CD4-positive, CD25-positive, alpha-beta regulatory T cell (primary cell): ENCODE data around the gene KRT1. TPM values are rescaled to one million over a fixed set of nuclear protein-coding genes. Genes with fewer than 3 reads are reported as not detected.

Experiments
- ATAC-seq, 2 donors: fragments of 150-1000 bp; cut with Tn5 transposase; one replicate each; pipeline ENCODE4 v1.10.0; 2021; ENCODE audit warnings: low read depth in 2 of 2, moderate number of reproducible peaks in 2 of 2, moderate library complexity in 1 of 2
- DNase-seq, 3 donors: peaks; one replicate each; pipeline versions ENCODE4 v3.0.0 to v3.0.0-alpha.2; 2012 to 2022; ENCODE audit warnings: mixed read lengths in 1 of 3
- H3K27ac ChIP-seq: one replicate; pipeline ENCODE4 v1.7.0; 2013; ENCODE audit warnings: mild to moderate bottlenecking, low read length; ENCODE audit not compliant: insufficient read depth, poor library complexity, severe bottlenecking
- H3K27me3 ChIP-seq: one replicate; pipeline ENCODE4 v1.7.0; 2013; ENCODE audit warnings: low read length; ENCODE audit not compliant: control insufficient read depth, insufficient read depth
- H3K36me3 ChIP-seq: one replicate; pipeline ENCODE4 v1.7.0; 2013; ENCODE audit warnings: mild to moderate bottlenecking, low read length, moderate library complexity; ENCODE audit not compliant: control insufficient read depth, insufficient read depth
- H3K4me1 ChIP-seq: 2 replicates; pipeline ENCODE4 v1.7.0; 2013; ENCODE audit warnings: mild to moderate bottlenecking, low read length; ENCODE audit not compliant: insufficient read depth, control insufficient read depth, poor library complexity, severe bottlenecking
- H3K4me3 ChIP-seq: one replicate; pipeline ENCODE4 v1.7.0; 2013; ENCODE audit warnings: low read depth, mild to moderate bottlenecking, low read length, moderate library complexity
- H3K9me3 ChIP-seq, 2 experiments: 1 replicate in 1 of 2; 2 replicates in 1 of 2; pipeline ENCODE4 v1.7.0; 2013; ENCODE audit warnings: low read length in 2 of 2, mild to moderate bottlenecking in 1 of 2, moderate library complexity in 1 of 2; ENCODE audit not compliant: control insufficient read depth in 2 of 2
- H3K27ac Mint-ChIP-seq, 3 donors: one replicate each; pipeline ENCODE4 v1.8.0; 2020 to 2022; ENCODE audit warnings: mild to moderate bottlenecking in 3 of 3, mixed read lengths in 3 of 3, moderate library complexity in 2 of 3
- H3K27me3 Mint-ChIP-seq: one replicate; pipeline ENCODE4 v1.8.0; 2022; ENCODE audit warnings: mild to moderate bottlenecking, mixed read lengths
- H3K36me3 Mint-ChIP-seq: one replicate; pipeline ENCODE4 v1.8.0; 2020; ENCODE audit warnings: mixed read lengths
- H3K4me1 Mint-ChIP-seq, 4 donors: one replicate each; pipeline ENCODE4 v1.8.0; 2020 to 2022; ENCODE audit warnings: mixed read lengths in 4 of 4, mild to moderate bottlenecking in 1 of 4
- H3K4me3 Mint-ChIP-seq, 4 donors: one replicate each; pipeline ENCODE4 v1.8.0; 2020 to 2022; ENCODE audit warnings: mild to moderate bottlenecking in 4 of 4, mixed read lengths in 4 of 4, moderate library complexity in 3 of 4
- H3K9me3 Mint-ChIP-seq, 7 donors: one replicate each; pipeline ENCODE4 v1.8.0; 2020 to 2022; ENCODE audit warnings: mixed read lengths in 7 of 7, mild to moderate bottlenecking in 3 of 7, moderate library complexity in 2 of 7
- polyA plus RNA-seq, 4 donors: library from polyadenylated mRNA; unstranded; fragments of 300-500 nt; fragmentation: Illumina TruSeq; gene quantifications; one replicate each; pipeline ENCODE4 v1.2.3, GENCODE V29; 2021
- total RNA-seq: library from RNA; stranded (reverse); gene quantifications from one replicate; pipeline ENCODE4 v1.2.3, GENCODE V29; 2022

The KRT1 gene
- total RNA-seq (9.9 TPM), polyA plus RNA-seq (1 to 10 TPM in 3 of 4 donors, not detected in 1; 3.3 to 7.8 (median 3.7) TPM)

- H3K9me3 ChIP-seq = no peaks in the 10 kb centered on the region
- H3K36me3 Mint-ChIP-seq = no peaks in the 10 kb centered on the region
- H3K27ac ChIP-seq = no peak within 1 kb of the TSS
- H3K9me3 Mint-ChIP-seq = peaks cover 0 to 1% (median 0%) of the 10 kb centered on the region in 7 donors
- no peak for ATAC-seq
- no peaks in the 10 kb centered on the region for H3K36me3 ChIP-seq
- H3K27ac Mint-ChIP-seq = peak within 1 kb of the TSS in 2 of 3 donors; percentile 37 to 81
- peaks cover 11% of the 10 kb centered on the region for H3K27me3 Mint-ChIP-seq
- H3K4me1 Mint-ChIP-seq = peaks cover 0 to 18% (median 2%) of the 10 kb centered on the region in 4 donors
- H3K4me3 ChIP-seq = no peak within 1 kb of the TSS
- H3K27me3 ChIP-seq = no peaks in the 10 kb centered on the region
- H3K4me1 ChIP-seq = no peaks in the 10 kb centered on the region
- no peak for DNase-seq
- no peak within 1 kb of the TSS for H3K4me3 Mint-ChIP-seq
Measured at GRCh38 chr12:52680363-52680762, at the start of gene KRT1. Gene KRT1 (minus strand): TSS chr12:52680407. CDS start chr12:52680348, 59 bp downstream.

GRCh38 chr12:52729147-52729546, 48.9 kb upstream of the KRT1 start:
- no peak overlapping the region for H3K4me3 Mint-ChIP-seq
- Histone ChIP-seq H3K4me3 (no peak overlapping the region), H3K36me3 (no peaks in the 10 kb centered on the region), H3K27ac (no peak overlapping the region), H3K9me3 (no peaks in the 10 kb centered on the region), H3K27me3 (no peaks in the 10 kb centered on the region), H3K4me1 (no peaks in the 10 kb centered on the region)
- H3K27me3 Mint-ChIP-seq = peaks cover 6% of the 10 kb centered on the region
- H3K9me3 Mint-ChIP-seq = no peaks in the 10 kb centered on the region
- no peaks in the 10 kb centered on the region for H3K36me3 Mint-ChIP-seq
- H3K27ac Mint-ChIP-seq = no peak overlapping the region
- H3K4me1 Mint-ChIP-seq = no peaks in the 10 kb centered on the region
- no peak for ATAC-seq
- no peak for DNase-seq

GRCh38 chr12:52728374-52728773, 48.2 kb upstream of the KRT1 start:
- Mint-ChIP-seq H3K4me3 (no peak overlapping the region), H3K36me3 (no peaks in the 10 kb centered on the region), H3K9me3 (no peaks in the 10 kb centered on the region), H3K27ac (no peak overlapping the region), H3K4me1 (no peaks in the 10 kb centered on the region), H3K27me3 (peaks cover 10% of the 10 kb centered on the region)
- DNase-seq (no peak), ATAC-seq (no peak)
- no peaks in the 10 kb centered on the region for H3K9me3 ChIP-seq
- no peaks in the 10 kb centered on the region for H3K36me3 ChIP-seq
- no peak overlapping the region for H3K4me3 ChIP-seq
- H3K27ac ChIP-seq = no peak overlapping the region
- H3K4me1 ChIP-seq = no peaks in the 10 kb centered on the region
- H3K27me3 ChIP-seq = no peaks in the 10 kb centered on the region

- Histone ChIP-seq H3K36me3 (no peaks in the 10 kb centered on the region), H3K4me1 (no peaks in the 10 kb centered on the region), H3K9me3 (no peaks in the 10 kb centered on the region), H3K4me3 (no peak overlapping the region), H3K27ac (no peak overlapping the region), H3K27me3 (no peaks in the 10 kb centered on the region)
- Mint-ChIP-seq H3K9me3 (no peaks in the 10 kb centered on the region), H3K4me1 (no peaks in the 10 kb centered on the region), H3K36me3 (no peaks in the 10 kb centered on the region), H3K27ac (no peak overlapping the region), H3K4me3 (no peak overlapping the region), H3K27me3 (peaks cover 10% of the 10 kb centered on the region)
- no peak for DNase-seq
- ATAC-seq = no peak
Measured at GRCh38 chr12:52727037-52727436, 46.8 kb upstream of the KRT1 start.

- H3K4me1 ChIP-seq = no peaks in the 10 kb centered on the region
- no peaks in the 10 kb centered on the region for H3K9me3 Mint-ChIP-seq
- ATAC-seq (no peak), DNase-seq (no peak)
- H3K27me3 ChIP-seq = no peaks in the 10 kb centered on the region
- H3K4me3 ChIP-seq = no peak overlapping the region
- H3K4me3 Mint-ChIP-seq = no peak overlapping the region
- H3K27me3 Mint-ChIP-seq = peaks cover 10% of the 10 kb centered on the region
- H3K36me3 Mint-ChIP-seq = no peaks in the 10 kb centered on the region
- H3K36me3 ChIP-seq = no peaks in the 10 kb centered on the region
- H3K4me1 Mint-ChIP-seq = no peaks in the 10 kb centered on the region
- H3K27ac ChIP-seq = no peak overlapping the region
- no peak overlapping the region for H3K27ac Mint-ChIP-seq
- no peaks in the 10 kb centered on the region for H3K9me3 ChIP-seq
Measured at GRCh38 chr12:52726451-52726850, 46.2 kb upstream of the KRT1 start.

GRCh38 chr12:52724384-52724783, 44.2 kb upstream of the KRT1 start:
- H3K36me3 ChIP-seq = no peaks in the 10 kb centered on the region
- no peaks in the 10 kb centered on the region for H3K9me3 ChIP-seq
- H3K27me3 Mint-ChIP-seq = peaks cover 16% of the 10 kb centered on the region
- H3K27ac Mint-ChIP-seq = no peak overlapping the region
- no peak overlapping the region for H3K4me3 ChIP-seq
- DNase-seq (no peak), ATAC-seq (no peak)
- H3K27me3 ChIP-seq = no peaks in the 10 kb centered on the region
- no peaks in the 10 kb centered on the region for H3K4me1 Mint-ChIP-seq
- no peaks in the 10 kb centered on the region for H3K36me3 Mint-ChIP-seq
- H3K4me3 Mint-ChIP-seq = no peak overlapping the region
- H3K4me1 ChIP-seq = no peaks in the 10 kb centered on the region
- no peaks in the 10 kb centered on the region for H3K9me3 Mint-ChIP-seq
- H3K27ac ChIP-seq = no peak overlapping the region

GRCh38 chr12:52722680-52723079, 42.5 kb upstream of the KRT1 start:
- no peaks in the 10 kb centered on the region for H3K9me3 Mint-ChIP-seq
- no peaks in the 10 kb centered on the region for H3K9me3 ChIP-seq
- H3K36me3 Mint-ChIP-seq = no peaks in the 10 kb centered on the region
- H3K27ac Mint-ChIP-seq = peak overlapping the region in 1 of 3 donors; percentile 30
- no peaks in the 10 kb centered on the region for H3K4me1 Mint-ChIP-seq
- H3K27me3 ChIP-seq = no peaks in the 10 kb centered on the region
- no peak overlapping the region for H3K4me3 ChIP-seq
- H3K27ac ChIP-seq = no peak overlapping the region
- peaks cover 19% of the 10 kb centered on the region for H3K27me3 Mint-ChIP-seq
- ATAC-seq (no peak), DNase-seq (no peak)
- no peaks in the 10 kb centered on the region for H3K4me1 ChIP-seq
- no peak overlapping the region for H3K4me3 Mint-ChIP-seq
- no peaks in the 10 kb centered on the region for H3K36me3 ChIP-seq

GRCh38 chr12:52721838-52722470, 41.7 kb upstream of the KRT1 start:
- H3K36me3 Mint-ChIP-seq = no peaks in the 10 kb centered on the region
- H3K9me3 Mint-ChIP-seq = no peaks in the 10 kb centered on the region
- Histone ChIP-seq H3K36me3 (no peaks in the 10 kb centered on the region), H3K27me3 (no peaks in the 10 kb centered on the region), H3K9me3 (no peaks in the 10 kb centered on the region), H3K27ac (no peak overlapping the region), H3K4me3 (no peak overlapping the region), H3K4me1 (no peaks in the 10 kb centered on the region)
- H3K4me1 Mint-ChIP-seq = no peaks in the 10 kb centered on the region
- H3K4me3 Mint-ChIP-seq = no peak overlapping the region
- H3K27me3 Mint-ChIP-seq = peaks cover 26% of the 10 kb centered on the region
- ATAC-seq (no peak), DNase-seq (no peak)
- no peak overlapping the region for H3K27ac Mint-ChIP-seq
